Measurements from ENCODE around the gene KCNJ16.

The KCNJ16 gene

GRCh38 chr17:70070305-70071027 lies 4.6 kb upstream of the KCNJ16 start:
- DNase-seq (ENCODE audit: low read depth): no peak

GRCh38 chr17:70071127-70071526 lies 3.9 kb upstream of the KCNJ16 start:
- DNase-seq (ENCODE audit: low read depth): no peak

- DNase-seq (ENCODE audit: low read depth): no peak
These were observed 3.4 kb upstream of the KCNJ16 start for GRCh38 chr17:70071620-70072019.

GRCh38 chr17:70072546-70073309 lies 2.3 kb upstream of the KCNJ16 start:
- DNase-seq (ENCODE audit: low read depth): no peak

GRCh38 chr17:70073310-70073709 lies 1.7 kb upstream of the KCNJ16 start:
- no peak for DNase-seq (ENCODE audit: low read depth)

GRCh38 chr17:70073799-70074198 lies 1.2 kb upstream of the KCNJ16 start:
- no peak for DNase-seq (ENCODE audit: low read depth)

GRCh38 chr17:70074236-70074830 lies 692 bp upstream of the KCNJ16 start:
- no peak for DNase-seq (ENCODE audit: low read depth)

GRCh38 chr17:70076189-70076588 lies 1.2 kb downstream of the KCNJ16 start:
- DNase-seq (ENCODE audit: low read depth): no peak

GRCh38 chr17:70076831-70077230 lies 1.8 kb downstream of the KCNJ16 start:
- DNase-seq (ENCODE audit: low read depth): no peak

GRCh38 chr17:70078549-70078948 lies 3.5 kb downstream of the KCNJ16 start:
- DNase-seq (ENCODE audit: low read depth): no peak

GRCh38 chr17:70078994-70079531 lies 4.0 kb downstream of the KCNJ16 start:
- DNase-seq (ENCODE audit: low read depth): no peak

- no peak for DNase-seq (ENCODE audit: low read depth)
These were observed 5.7 kb downstream of the KCNJ16 start for GRCh38 chr17:70080541-70081347.

- no peak for DNase-seq (ENCODE audit: low read depth)
These were observed 6.9 kb downstream of the KCNJ16 start for GRCh38 chr17:70081885-70082284.

- no peak for DNase-seq (ENCODE audit: low read depth)
These were observed 9.5 kb downstream of the KCNJ16 start for GRCh38 chr17:70084476-70084875.

- DNase-seq (ENCODE audit: low read depth): no peak
These were observed 11.5 kb downstream of the KCNJ16 start for GRCh38 chr17:70086516-70086915.

GRCh38 chr17:70089513-70090148 lies 14.6 kb downstream of the KCNJ16 start:
- DNase-seq (ENCODE audit: low read depth): no peak

GRCh38 chr17:70091005-70091568 lies 16.1 kb downstream of the KCNJ16 start:
- no peak for DNase-seq (ENCODE audit: low read depth)

GRCh38 chr17:70091696-70092095 lies 16.7 kb downstream of the KCNJ16 start:
- no peak for DNase-seq (ENCODE audit: low read depth)

GRCh38 chr17:70093163-70093562 lies 18.1 kb downstream of the KCNJ16 start:
- no peak for DNase-seq (ENCODE audit: low read depth)

GRCh38 chr17:70095455-70095854 lies 20.4 kb downstream of the KCNJ16 start:
- no peak for DNase-seq (ENCODE audit: low read depth)

GRCh38 chr17:70096861-70097260 lies 21.8 kb downstream of the KCNJ16 start:
- DNase-seq (ENCODE audit: low read depth): no peak

Data from GM04504 (cell line).